H1 (cell line): ENCODE data around the gene KCTD12. TPM values are rescaled to one million over a fixed set of nuclear protein-coding genes. Genes with fewer than 3 reads are reported as not detected.

Experiments
- ATF2 ChIP-seq: IDR thresholded peaks from 2 replicates; pipeline ENCODE4 v1.6.1; 2012; ENCODE audit warnings: low read length, inconsistent platforms
- CHD7 ChIP-seq: fragments of 300-600 bp; sonication (generic); IDR thresholded peaks from 2 replicates; pipeline ENCODE4 v1.7.1; 2012; ENCODE audit warnings: low read length, moderate library complexity, mild to moderate bottlenecking, inconsistent platforms; ENCODE audit not compliant: insufficient replicate concordance
- CREB1 ChIP-seq: IDR thresholded peaks from 2 replicates; pipeline ENCODE4 v1.6.1; 2012; ENCODE audit warnings: inconsistent platforms
- CTBP2 ChIP-seq: IDR thresholded peaks from 2 replicates; pipeline ENCODE4 v1.7.0; 2011; ENCODE audit warnings: borderline replicate concordance, mild to moderate bottlenecking, moderate library complexity, mixed read lengths, low read length; ENCODE audit not compliant: insufficient read depth, insufficient read length
- JUN ChIP-seq: IDR thresholded peaks from 2 replicates; pipeline ENCODE4 v1.6.1; 2011; ENCODE audit warnings: low read depth, mild to moderate bottlenecking, improper control_type of control experiment, low read length
- SIN3A ChIP-seq, 2 experiments: IDR thresholded peaks in 1 of 2; conservative IDR thresholded peaks in 1 of 2; 2 replicates each; pipeline ENCODE4 v1.6.1; 2011 to 2012; ENCODE audit warnings: low read length in 2 of 2, improper control_type of control experiment in 1 of 2, low read depth in 1 of 2, mild to moderate bottlenecking in 1 of 2
- SP4 ChIP-seq: IDR thresholded peaks from 2 replicates; pipeline ENCODE4 v1.6.1; 2012; ENCODE audit warnings: low read length, inconsistent platforms
- TEAD4 ChIP-seq: IDR thresholded peaks from 2 replicates; pipeline ENCODE4 v1.6.1; 2012; ENCODE audit warnings: low read depth, low read length, inconsistent platforms, mixed read lengths
- polyA plus RNA-seq, 7 experiments: library from polyadenylated mRNA; depleted of rRNA in 3 of 7; stranded (reverse) in 5 of 7; unstranded in 2 of 7; fragments of >200 nt in 5 of 7; fragments of 200-250 nt in 2 of 7; gene quantifications; 1 replicate in 5 of 7; 2 replicates in 1 of 7; 4 replicates in 1 of 7; pipeline versions ENCODE4 v1.2.1 to v1.2.3, GENCODE V29; 2011 to 2013; ENCODE audit warnings: missing spikeins in 2 of 7, mixed read lengths in 2 of 7
- total RNA-seq: library from RNA; stranded (reverse); fragmentation: NEBNext Ultra II Directional; extraction: Animal tissue kit (Norgen Biotek cat#: 25700); gene quantifications from 2 replicates; pipeline ENCODE4 v1.2.1, GENCODE V29; 2021

Gene KCTD12
- total and polyA plus RNA-seq, 2 of the 8 experiments (the other 6 are each of a cell fraction or from before 2014, with no cell fraction given), result 2.5 to 9.6 TPM

GRCh38 chr13:76892488-76892887 is 6.3 kb upstream of the KCTD12 start (continued):
- TF ChIP-seq CHD7 (no peak), SIN3A (conservative IDR thresholded peaks at IDR 0.05 in 1 of 2, IDR thresholded peaks at IDR 0.05 in 1 of 2; ENCODE audit: low read depth in 1 of 2, low read length in 2 of 2) (no peak), ATF2 (no peak), CREB1 (no peak), CTBP2 (no peak), JUN (no peak), SP4 (no peak), TEAD4 (no peak)
- TF ChIP-seq, all 59 proteins: peak for 0
